ENCODE measurements around the gene KCTD16.

DNA sequence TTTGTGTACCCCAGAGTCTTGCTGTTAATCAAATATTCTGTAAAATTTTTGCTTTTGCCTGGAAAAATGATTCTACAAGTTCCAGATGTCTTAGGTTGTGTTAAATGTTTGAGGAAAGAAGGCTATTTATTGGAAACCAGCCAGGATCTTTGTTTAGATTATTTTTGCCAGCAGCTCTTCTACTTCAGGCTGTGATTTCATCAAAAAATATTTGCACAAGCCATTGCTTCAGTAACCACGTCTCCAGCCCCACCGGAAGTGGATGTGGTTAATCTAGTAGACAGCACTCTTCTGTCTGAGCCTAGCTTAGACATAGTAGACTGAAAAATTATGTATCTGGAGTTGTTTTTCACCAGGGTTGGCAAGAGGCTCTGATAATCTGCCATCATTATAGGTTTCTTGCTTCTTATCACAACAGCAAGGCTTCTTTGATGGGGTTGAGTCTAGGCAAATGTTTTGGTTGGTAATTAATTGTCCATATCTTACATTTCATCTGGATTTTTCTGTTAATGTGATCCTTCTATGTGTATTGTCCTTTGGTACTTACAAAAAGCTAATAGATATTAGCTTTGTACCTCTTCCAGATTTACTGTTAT lies 17.1 kb downstream of the KCTD16 start:
- TF ChIP-seq EZH2 (IDR thresholded peaks at IDR 0.05; ENCODE audit: borderline replicate concordance, low read depth, low read length, severe bottlenecking) (no peak), CTCF (IDR thresholded peaks at IDR 0.05; ENCODE audit: borderline replicate concordance, extremely low read depth, low read length, poor library complexity, severe bottlenecking) (no peak)
